Measurements from ENCODE around the gene MBLAC2.

DNA sequence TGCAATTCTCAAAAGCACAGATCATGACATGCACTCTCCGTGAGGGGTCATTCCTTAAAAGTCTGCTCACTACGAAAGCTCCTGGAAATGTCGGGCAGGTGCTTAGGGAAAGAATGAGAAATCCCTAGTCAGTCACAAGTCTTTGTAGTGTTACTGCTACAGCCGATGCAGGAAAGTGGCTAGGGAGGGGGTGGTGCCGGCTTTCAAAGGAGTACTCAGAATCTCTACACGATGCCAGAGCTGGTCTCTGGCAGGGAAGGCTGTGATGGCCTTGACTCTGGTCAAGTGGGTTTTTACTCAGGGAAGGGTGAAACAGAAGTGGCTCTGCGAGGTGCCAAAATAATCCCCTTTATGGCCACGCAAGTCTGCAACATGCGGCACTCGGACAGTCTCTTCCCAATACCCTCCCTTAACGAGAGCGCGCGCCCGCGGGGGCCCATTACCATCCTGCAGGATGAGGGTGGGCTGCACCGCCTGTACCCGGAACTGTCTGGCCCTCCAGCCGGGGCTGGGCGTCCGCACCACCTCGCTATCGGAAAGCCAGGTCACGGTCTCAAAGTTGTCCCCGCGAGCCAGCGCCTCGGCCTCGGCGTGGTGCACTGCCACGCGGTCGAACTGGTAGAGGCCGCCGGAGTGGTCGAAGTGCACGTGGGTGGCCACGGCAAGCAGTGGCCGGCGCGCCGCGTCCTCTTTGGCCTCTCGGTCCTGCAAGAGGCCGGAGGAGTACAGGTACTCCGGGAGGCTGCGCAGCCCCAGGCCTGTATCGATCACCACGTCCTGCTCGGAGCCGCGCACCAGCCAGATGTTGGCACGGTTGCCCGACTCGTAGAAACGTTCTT is 956 bp downstream of the MBLAC2 start:
- no peak for TF ChIP-seq CTCF (IDR thresholded peaks at IDR 0.05; ENCODE audit: insufficient read depth, low read depth, low read length)
- no peak for TF ChIP-seq EZH2 (IDR thresholded peaks at IDR 0.05; ENCODE audit: insufficient read depth, low read length)

Data from astrocyte (in vitro differentiated cells and primary cell).